Activated naive CD8-positive, alpha-beta T cell (primary cell): ENCODE measurements around the gene E2F2.

Experiments used
- H3K27ac Mint-ChIP-seq: one replicate; pipeline ENCODE4 v1.8.0; 2021; ENCODE audit warnings: mixed read lengths
- H3K27me3 Mint-ChIP-seq: one replicate; pipeline ENCODE4 v1.8.0; 2021; ENCODE audit warnings: mixed read lengths
- H3K36me3 Mint-ChIP-seq: one replicate; pipeline ENCODE4 v1.8.0; 2021; ENCODE audit warnings: mixed read lengths
- H3K4me1 Mint-ChIP-seq: one replicate; pipeline ENCODE4 v1.8.0; 2021; ENCODE audit warnings: low read depth, mixed read lengths
- H3K4me3 Mint-ChIP-seq: one replicate; pipeline ENCODE4 v1.8.0; 2021; ENCODE audit warnings: mild to moderate bottlenecking, mixed read lengths
- H3K9me3 Mint-ChIP-seq: one replicate; pipeline ENCODE4 v1.8.0; 2021; ENCODE audit warnings: low read depth, mixed read lengths

E2F2 gene

DNA sequence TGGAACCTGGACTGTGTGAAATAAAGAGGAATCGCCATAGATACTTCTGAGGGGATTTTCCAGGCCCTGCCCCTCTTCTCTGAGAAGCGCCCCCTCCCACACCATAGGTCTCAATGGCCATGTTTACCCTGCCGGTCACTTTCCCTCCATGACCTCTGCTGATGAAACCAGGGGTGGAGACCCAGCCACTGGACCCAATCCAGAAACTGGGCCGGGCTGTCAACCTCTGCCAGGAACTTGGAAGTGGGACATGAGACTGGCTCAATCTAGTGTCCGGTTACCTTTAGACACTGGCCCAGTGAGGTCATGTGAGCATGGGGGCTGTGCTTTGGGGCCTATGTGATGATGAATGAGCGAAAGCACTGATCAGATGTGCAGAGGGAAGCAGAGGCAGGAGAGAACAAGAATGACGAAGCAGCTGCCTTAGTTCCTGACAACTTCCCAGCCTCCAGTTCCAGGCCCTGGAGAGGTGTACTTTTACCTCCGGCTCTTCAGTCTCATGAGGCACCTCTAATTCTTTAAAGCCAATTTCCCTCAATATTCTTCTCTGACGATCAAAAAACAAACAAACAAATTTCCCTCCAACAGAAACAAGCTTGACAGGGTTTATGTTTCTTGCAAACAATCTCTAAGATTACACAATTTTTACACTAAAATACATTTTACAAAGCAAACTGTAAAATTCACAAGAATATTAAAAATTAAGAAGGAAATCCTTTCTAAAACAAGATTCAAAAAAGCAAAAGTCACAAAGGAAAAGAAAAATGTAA lies 52.0 kb downstream of the E2F2 start:
- H3K27me3 Mint-ChIP-seq = peaks cover 4% of the 10 kb centered on the region
- no peaks in the 10 kb centered on the region for H3K9me3 Mint-ChIP-seq

DNA sequence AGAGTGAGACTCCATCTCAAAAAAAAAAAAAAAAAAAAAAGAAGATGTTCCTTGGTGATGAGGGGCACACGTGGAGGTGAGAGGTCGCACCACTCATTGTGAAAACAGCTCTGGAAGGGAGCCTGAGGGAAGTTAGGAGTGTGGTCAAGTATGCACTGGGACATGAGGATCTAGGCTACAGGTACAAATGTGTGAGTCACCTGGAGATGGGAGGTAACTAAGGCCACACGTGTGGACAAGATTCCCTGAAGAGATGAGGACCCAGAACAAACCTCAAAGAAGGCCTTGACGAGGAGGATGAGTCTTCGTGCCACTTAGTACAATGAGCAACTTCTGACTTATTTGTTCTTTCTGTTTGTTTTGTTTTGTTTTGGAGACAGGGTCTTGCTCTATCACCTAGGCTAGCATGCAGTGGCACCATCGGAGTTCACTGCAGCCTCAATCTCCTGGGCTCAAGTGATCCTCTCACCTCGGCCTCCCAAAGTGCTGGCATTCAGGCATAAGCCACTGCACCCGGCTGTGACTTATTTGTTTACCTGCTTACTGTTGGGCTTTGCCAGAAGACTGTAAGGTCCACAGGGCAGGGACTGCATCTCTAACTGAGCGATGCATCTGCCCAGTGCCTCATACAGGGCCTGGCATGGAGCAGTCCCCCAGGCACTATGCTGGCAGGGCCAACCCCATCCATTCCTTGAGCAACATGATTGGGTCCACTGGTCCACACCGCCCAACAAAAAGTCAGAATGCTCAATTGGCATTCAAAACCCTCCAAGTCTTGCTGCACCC lies 53.5 kb downstream of the E2F2 start:
- H3K4me1 Mint-ChIP-seq = no peaks in the 10 kb centered on the region
- no peaks in the 10 kb centered on the region for H3K27me3 Mint-ChIP-seq
- no peaks in the 10 kb centered on the region for H3K9me3 Mint-ChIP-seq
- H3K27ac Mint-ChIP-seq = no peak overlapping the region
- H3K4me3 Mint-ChIP-seq = no peak overlapping the region
- H3K36me3 Mint-ChIP-seq = no peaks in the 10 kb centered on the region

More for the DNA sequence above, 52.0 kb downstream of the E2F2 start:
- H3K4me3 Mint-ChIP-seq = no peak overlapping the region
- peaks cover 7% of the 10 kb centered on the region for H3K4me1 Mint-ChIP-seq
- no peak overlapping the region for H3K27ac Mint-ChIP-seq
- H3K36me3 Mint-ChIP-seq = no peaks in the 10 kb centered on the region

DNA sequence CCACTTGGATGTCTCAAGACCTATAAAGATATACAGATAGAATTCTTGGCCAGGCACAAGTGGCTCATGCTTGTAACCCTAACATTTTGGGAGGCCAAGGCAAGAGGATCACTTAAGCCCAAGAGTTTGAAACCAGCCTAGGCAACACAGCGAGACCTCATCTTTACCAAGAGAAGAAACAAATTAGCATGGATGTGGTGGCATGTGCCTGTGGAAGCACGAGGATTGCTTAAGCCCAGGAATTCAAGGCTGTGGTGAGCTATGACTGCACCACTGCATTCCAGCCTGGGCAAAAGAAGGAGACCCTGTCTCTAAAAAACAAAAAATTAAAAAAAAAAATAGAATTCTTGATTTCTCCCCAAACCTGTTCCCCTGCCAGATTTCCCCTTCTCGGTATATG lies 55.4 kb downstream of the E2F2 start:
- Mint-ChIP-seq H3K4me1 (no peaks in the 10 kb centered on the region), H3K4me3 (no peak overlapping the region), H3K27me3 (no peaks in the 10 kb centered on the region), H3K9me3 (no peaks in the 10 kb centered on the region), H3K27ac (no peak overlapping the region), H3K36me3 (no peaks in the 10 kb centered on the region)

DNA sequence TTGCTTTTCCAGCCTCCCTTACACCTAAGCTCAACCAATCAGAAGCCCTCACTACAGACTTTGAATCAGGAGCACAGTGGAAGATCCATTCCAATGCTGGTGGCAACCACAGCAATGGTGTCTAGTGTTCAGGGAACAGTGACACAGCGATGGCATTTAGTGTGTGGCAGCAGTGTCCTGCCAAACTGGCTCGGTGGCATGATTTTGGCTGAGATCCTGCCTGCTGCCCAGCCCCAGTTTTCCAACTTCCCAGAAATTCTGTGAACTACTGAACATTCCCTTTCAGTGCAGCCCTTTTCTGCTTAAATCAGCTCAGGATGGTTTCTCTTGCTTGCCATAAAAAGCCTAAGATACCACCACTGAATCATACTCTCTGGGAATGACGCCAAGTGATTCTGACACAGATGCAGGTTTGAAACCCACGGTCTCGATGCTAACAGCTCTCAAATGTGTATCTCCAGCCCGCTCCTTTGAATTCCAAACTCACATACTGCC lies 55.9 kb downstream of the E2F2 start:
- no peaks in the 10 kb centered on the region for H3K36me3 Mint-ChIP-seq
- no peaks in the 10 kb centered on the region for H3K4me1 Mint-ChIP-seq
- no peak overlapping the region for H3K4me3 Mint-ChIP-seq
- no peaks in the 10 kb centered on the region for H3K27me3 Mint-ChIP-seq
- no peaks in the 10 kb centered on the region for H3K9me3 Mint-ChIP-seq
- H3K27ac Mint-ChIP-seq = no peak overlapping the region

DNA sequence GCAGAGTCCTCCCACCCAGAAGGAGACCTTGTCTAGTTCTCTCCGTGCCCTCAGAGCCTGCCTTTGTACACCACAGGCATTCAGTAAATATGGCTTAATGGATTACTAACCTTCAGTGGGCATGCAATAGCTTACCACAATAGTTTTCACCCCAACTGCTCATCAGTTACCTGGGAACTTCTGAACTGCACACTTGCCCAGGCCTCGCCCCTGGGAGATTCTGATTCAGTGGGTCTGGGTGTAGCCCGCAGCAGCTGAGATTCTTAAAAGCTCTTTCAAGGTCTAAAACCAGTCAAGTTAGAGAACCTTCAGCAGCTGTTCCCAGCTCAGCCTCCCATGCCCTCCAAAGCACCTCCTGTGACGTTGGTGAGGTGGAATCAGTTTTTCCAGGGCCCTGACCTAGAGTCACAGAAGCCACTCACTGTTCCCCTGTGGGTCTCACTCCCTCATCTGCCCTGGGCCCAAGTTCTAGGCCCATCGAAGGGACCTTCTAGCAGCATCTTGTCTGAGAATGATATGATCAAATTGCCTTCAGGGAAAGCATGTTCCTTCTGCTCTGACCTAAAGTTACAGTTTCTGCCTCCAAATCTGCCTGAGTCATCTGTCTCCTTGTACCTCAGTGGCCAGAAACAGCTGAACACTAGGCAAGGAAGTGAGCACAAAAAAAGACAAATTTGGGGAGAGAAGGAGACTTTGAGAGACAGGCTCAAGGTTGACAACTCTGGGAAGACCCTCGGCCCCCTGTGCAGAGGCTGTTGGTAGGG lies 57.8 kb downstream of the E2F2 start:
- Mint-ChIP-seq H3K4me3 (no peak overlapping the region), H3K27me3 (no peaks in the 10 kb centered on the region), H3K4me1 (no peaks in the 10 kb centered on the region), H3K27ac (no peak overlapping the region), H3K9me3 (no peaks in the 10 kb centered on the region), H3K36me3 (no peaks in the 10 kb centered on the region)

DNA sequence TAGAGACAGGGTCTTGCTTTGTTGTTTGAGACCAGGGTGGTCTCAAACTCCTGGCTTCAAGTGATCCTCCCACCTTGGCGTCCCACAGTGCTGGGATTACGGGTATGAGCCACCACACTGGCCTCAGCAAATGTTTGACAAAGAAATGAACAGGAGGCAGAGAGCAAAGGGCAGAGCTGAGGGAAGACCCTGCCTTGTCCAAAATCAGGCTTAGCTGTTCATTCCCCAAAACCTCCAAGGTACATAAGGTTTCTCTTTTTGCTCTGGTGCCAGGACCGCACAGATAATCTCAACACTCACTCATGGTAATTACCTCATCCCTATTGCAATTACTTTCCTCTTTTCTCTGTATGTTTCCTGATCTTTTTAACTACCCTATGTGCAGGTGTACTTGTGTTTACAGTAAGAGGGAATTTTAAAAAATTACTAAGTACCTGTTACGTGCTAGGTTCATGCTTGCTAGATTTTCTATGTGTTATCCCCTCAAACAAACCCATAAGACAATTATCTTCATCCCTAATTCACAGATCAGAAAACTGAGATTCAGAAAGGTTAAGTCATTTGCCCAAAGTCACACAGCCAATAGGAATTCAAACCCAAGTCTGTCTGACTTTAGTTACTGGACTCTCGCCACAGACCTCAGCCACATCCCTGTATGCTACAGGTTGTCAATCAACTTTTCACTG lies 58.5 kb downstream of the E2F2 start:
- no peaks in the 10 kb centered on the region for H3K4me1 Mint-ChIP-seq
- no peaks in the 10 kb centered on the region for H3K27me3 Mint-ChIP-seq
- no peak overlapping the region for H3K4me3 Mint-ChIP-seq
- no peaks in the 10 kb centered on the region for H3K36me3 Mint-ChIP-seq
- no peak overlapping the region for H3K27ac Mint-ChIP-seq
- no peaks in the 10 kb centered on the region for H3K9me3 Mint-ChIP-seq

DNA sequence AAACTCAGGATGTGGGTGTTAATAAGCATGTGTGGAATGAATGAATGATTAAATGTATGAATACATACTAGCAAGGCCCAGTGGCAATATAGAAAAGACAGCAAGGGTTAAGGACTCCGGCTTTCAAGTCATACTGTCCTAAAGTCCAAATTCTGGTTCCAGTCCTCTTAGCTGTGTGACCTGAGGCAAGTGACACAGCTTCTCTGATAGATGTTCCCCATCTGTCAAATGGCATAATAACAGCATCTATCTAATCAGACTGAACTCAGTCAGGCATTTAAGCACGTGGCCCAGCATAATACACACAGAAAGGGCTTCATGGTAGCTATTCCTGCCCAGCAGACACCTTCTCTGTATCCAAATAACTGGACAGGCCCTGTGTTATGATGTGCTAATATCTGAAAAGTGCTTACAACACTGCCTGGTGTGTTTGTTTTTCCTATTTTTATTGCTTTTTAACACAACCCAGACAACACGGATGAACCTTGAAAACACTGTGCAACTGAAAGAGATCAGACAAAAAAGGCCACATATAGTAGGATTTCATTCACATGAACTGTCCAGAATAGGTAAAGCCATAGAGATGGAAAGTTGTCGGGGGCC lies 59.5 kb downstream of the E2F2 start:
- Mint-ChIP-seq H3K36me3 (no peaks in the 10 kb centered on the region), H3K4me3 (no peak overlapping the region), H3K4me1 (no peaks in the 10 kb centered on the region)

DNA sequence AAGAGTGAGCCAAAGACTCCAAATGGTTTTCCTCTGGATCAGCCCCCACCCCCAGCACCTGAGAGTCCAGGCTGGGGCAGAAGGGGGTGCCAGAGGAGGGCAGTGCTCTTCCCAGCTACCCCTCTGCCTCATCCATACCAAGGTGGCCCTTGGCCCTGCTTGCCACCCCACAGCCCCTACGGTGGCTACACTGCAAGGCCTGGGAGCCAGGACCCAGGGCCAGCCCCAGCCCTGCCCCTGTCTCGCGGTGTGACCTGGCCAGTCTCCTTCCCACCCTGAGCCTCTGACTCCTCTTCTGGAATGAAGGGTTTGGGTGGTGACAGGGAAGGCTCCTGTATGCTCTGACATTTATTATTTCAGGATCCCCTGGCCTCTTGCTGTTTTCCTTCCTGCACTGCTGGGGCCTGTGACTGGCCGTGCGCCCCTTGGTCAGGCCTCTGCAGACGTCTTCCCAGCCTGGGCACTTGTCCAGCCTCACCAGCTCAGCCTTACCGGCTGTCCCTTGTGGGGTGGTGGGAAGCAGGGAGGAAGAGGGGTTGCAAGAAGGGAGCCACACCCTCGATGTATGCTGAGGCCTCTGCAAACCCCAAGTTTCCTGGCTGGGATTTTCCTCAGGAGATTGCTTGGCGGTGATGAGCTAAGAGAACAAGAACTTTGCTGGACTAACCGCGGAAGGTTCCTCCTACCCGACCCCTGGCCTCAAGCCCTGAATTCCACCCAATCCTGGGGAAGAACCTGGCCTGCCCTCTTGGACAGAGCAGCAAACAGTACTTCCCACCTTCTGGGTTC lies 60.6 kb downstream of the E2F2 start:
- Mint-ChIP-seq H3K4me1 (no peaks in the 10 kb centered on the region), H3K27ac (no peak overlapping the region), H3K9me3 (no peaks in the 10 kb centered on the region), H3K4me3 (no peak overlapping the region), H3K36me3 (no peaks in the 10 kb centered on the region), H3K27me3 (no peaks in the 10 kb centered on the region)

More for the DNA sequence above, 59.5 kb downstream of the E2F2 start:
- Mint-ChIP-seq H3K27ac (no peak overlapping the region), H3K9me3 (no peaks in the 10 kb centered on the region), H3K27me3 (no peaks in the 10 kb centered on the region)

DNA sequence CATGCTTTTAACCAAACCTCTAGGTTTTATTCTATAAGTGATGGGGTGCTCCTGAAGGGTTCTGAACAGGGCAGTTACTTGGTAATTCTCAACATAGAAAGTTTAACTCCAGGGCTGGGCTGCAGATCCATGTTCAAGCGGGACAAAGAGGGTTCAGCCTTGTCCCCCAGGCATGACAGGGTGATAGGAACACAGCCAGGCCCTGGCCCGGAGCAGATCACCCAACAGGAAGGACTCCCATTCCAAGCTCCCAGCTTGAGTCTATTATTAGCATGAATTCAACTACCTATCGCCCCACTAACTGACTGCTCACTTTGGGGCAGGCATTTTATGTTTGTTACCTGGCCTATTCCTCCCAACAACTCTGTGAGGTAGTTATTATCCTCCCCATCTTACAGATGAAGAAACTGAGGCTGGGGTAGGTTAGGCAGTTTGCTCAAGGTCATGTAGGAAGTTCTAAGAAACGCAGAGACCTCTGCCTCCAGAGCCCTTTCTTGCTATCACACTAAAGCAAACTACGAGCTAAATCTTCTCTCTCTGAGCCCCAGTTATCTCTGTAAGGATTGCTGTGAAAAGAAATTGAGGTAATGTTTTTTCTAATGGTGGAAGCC lies 61.6 kb downstream of the E2F2 start:
- Mint-ChIP-seq H3K4me1 (no peaks in the 10 kb centered on the region), H3K4me3 (no peak overlapping the region), H3K9me3 (no peaks in the 10 kb centered on the region), H3K27me3 (no peaks in the 10 kb centered on the region), H3K36me3 (no peaks in the 10 kb centered on the region), H3K27ac (no peak overlapping the region)

DNA sequence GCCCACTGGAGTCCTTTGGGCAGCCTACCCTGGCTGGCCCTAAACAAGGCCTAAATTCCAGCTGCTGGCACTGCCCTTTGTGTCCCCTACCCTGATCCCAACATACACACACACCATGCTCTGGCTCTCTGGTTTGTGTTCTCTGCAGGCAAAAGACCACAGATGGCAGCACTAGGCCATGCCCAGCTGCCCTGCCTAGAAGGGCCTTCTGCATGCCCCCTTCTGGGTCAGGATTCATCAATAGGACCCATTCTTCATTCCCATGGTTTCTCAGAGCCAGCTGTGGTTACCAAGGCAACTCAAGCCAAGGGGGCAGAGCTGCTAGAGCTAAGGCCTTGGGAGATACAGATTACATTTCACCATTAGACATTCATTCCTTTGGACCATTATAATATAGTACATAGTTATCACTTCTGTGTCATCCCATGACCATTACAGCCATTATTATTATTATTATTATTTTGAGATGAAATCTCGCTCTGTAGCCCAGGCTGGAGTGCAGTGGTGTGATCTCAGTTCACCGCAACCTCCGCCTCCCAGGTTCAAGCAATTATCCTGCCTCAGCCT lies 64.5 kb downstream of the E2F2 start:
- Mint-ChIP-seq H3K27me3 (peaks cover 3% of the 10 kb centered on the region), H3K4me3 (no peak overlapping the region)

DNA sequence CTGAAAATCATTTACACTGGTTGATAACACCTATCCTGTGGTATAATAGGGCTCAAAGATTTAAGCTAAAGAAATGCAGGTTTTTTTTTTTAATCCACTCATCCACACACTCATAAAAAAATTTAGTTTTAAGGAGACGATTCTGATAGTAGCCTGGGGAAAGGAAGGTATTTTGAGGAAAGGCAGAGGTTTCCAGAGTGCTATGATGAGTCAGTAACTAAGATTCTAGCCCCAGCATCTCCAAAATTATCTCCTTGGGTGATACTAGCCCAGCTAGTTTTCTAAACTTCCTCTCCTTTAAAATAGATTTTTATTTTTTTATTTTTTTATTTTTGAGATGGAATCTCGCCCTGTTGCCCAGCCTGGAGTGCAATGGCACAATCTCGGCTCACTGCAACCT lies 67.7 kb downstream of the E2F2 start:
- no peak overlapping the region for H3K27ac Mint-ChIP-seq
- no peak overlapping the region for H3K4me3 Mint-ChIP-seq
- H3K27me3 Mint-ChIP-seq = peaks cover 3% of the 10 kb centered on the region
- H3K36me3 Mint-ChIP-seq = no peaks in the 10 kb centered on the region
- no peaks in the 10 kb centered on the region for H3K9me3 Mint-ChIP-seq
- H3K4me1 Mint-ChIP-seq = peaks cover 5% of the 10 kb centered on the region

More for the DNA sequence above, 64.5 kb downstream of the E2F2 start:
- Mint-ChIP-seq H3K9me3 (no peaks in the 10 kb centered on the region), H3K36me3 (no peaks in the 10 kb centered on the region), H3K4me1 (no peaks in the 10 kb centered on the region), H3K27ac (no peak overlapping the region)

DNA sequence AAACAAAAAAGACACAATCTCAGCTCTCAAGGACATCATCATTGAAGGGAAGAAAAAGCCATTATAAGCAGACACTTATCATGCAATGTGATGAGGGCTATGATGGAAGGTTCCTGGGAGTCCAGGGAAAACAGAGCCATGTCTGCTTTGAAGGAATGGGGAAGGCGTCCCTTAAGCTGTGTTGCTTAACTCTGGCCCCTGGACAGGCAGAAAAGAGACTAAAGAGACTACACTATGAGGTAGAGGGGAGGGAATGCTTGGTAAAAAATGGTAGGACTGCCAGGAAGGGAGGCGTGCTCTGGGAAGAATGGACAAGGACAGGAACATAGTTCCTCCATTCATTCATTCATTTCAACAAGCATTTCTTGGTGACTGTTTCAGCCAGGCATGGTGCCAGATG lies 68.3 kb downstream of the E2F2 start:
- peaks cover 5% of the 10 kb centered on the region for H3K4me1 Mint-ChIP-seq
- no peaks in the 10 kb centered on the region for H3K9me3 Mint-ChIP-seq
- no peak overlapping the region for H3K4me3 Mint-ChIP-seq
- peaks cover 5% of the 10 kb centered on the region for H3K27me3 Mint-ChIP-seq
- no peaks in the 10 kb centered on the region for H3K36me3 Mint-ChIP-seq
- H3K27ac Mint-ChIP-seq = no peak overlapping the region

DNA sequence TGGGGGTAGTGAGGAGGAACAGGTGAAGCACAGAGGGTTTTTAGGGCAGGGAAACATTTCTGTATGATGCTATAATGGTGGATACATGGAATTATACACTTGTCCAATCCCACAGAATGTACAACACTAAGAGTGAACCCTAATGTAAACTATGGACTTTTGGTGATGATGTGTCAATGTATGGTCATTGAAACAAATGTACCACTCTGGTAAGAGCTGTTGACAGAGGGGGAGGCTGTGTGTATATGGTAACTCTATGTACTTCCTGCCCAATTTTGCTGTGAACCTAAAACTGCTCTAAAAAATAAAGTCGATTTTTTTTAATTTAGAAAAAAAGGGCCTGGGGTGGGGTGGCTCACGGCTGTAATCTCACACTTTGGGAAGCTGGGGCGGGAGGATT lies 70.0 kb downstream of the E2F2 start:
- Mint-ChIP-seq H3K4me3 (no peak overlapping the region), H3K36me3 (peaks cover 2% of the 10 kb centered on the region), H3K27me3 (peaks cover 5% of the 10 kb centered on the region), H3K9me3 (no peaks in the 10 kb centered on the region), H3K4me1 (peaks cover 9% of the 10 kb centered on the region), H3K27ac (no peak overlapping the region)
